ENCODE results near the gene NLGN2. TPM values are rescaled to one million over a fixed set of nuclear protein-coding genes. Genes with fewer than 3 reads are reported as not detected.

Gene NLGN2
- total and polyA plus RNA-seq, 2 experiments from 2014 or later: 14.4 to 38.7 TPM

- Histone ChIP-seq H3K4me3 (peak overlapping the region; percentile 90), H3K4me2 (peak overlapping the region; percentile 99), H3K36me3 (ENCODE audit: insufficient read depth) (no peaks in the 10 kb centered on the region), H3K27ac (ENCODE audit: low read depth) (peak overlapping the region; percentile 90), H3K4me1 (ENCODE audit: insufficient read depth) (peaks cover 41% of the 10 kb centered on the region), H3K27me3 (ENCODE audit: insufficient read depth) (peaks cover 38% of the 10 kb centered on the region), H3K79me2 (replicated peaks; ENCODE audit: insufficient read depth) (no peaks in the 10 kb centered on the region), H2AFZ (peak overlapping the region; percentile 97), H3F3A (replicated peaks; ENCODE audit: low read depth) (peaks cover 34% of the 10 kb centered on the region), H4K20me1 (replicated peaks; ENCODE audit: insufficient read depth) (0 out of 2 replicates have a peak, but pooled peaks cover 3% of the 10 kb centered on the region), H3K9me2 (ENCODE audit: insufficient read depth) (no peaks in the 10 kb centered on the region)
- Mint-ChIP-seq H3K27me3 (ENCODE audit: insufficient read depth, low read depth, poor library complexity) (peaks cover 34% of the 10 kb centered on the region), H3K27ac (peak overlapping the region; percentile 96), H3K36me3 (ENCODE audit: low read depth) (peaks cover 12% of the 10 kb centered on the region; the same call in 2 of the 3 replicates), H3K9me3 (no peaks in the 10 kb centered on the region; the same call in 2 of the 3 replicates), H3K4me1 (peaks cover 34% of the 10 kb centered on the region), H3K4me3 (peak overlapping the region; percentile 91)
- DNase-seq (ENCODE audit: low spot score) (peak; percentile 94), ATAC-seq (peak; percentile 83)
- TF ChIP-seq ETS1 (IDR thresholded peaks at IDR 0.05) (no peak), ZNF331 (CRISPR knock-in tag; IDR thresholded peaks at IDR 0.05; ENCODE audit: low read depth) (no peak), ZNF462 (CRISPR knock-in tag; IDR thresholded peaks at IDR 0.05) (no peak), EZH2phosphoT487 (IDR thresholded peaks at IDR 0.05; ENCODE audit: unreplicated experiment) (no peak), STAT1 (IDR thresholded peaks at IDR 0.05; ENCODE audit: unreplicated experiment) (no peak)
These were observed 37.9 kb downstream of the NLGN2 start for GRCh38 chr17:7445619-7445968.

Data from GM23338 (cell line).